Stimulated activated CD4-positive, alpha-beta T cell treated with anti-CD3 and anti-CD28 coated beads, Interleukin-2, amount 100 ng/mL, for 24 hours (primary cell): ENCODE measurements around the gene AP2B1.
A peak's percentile ranks its signal among the peaks of the same experiment; 100 is the strongest.

Source experiments
- DNase-seq, 2 donors: peaks; one replicate each; pipeline ENCODE4 v3.0.0-alpha.2; 2020

The AP2B1 gene

DNA sequence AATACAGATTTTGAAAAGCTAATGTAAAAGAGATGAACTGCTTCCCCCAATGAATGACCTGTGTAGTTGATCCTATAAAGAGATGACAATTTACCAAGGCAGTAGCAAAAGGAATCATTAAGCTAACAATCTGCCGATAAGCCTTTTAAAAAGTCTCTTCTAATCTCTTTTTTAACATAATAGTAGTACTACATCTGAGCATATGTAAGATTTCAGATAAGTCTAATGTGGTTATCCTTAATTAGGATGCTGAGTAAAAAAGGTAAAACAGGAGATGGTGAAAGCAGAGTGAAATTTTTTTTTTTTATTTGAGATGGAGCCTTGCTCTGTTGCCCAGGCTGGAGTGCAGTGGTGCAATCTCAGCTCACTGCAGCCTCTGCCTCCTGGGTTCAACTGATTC lies 118.1 kb downstream of the AP2B1 start:
- DNase-seq: no peak

GRCh38 chr17:35705705-35706104 lies 118.6 kb downstream of the AP2B1 start:
- DNase-seq: no peak

DNA sequence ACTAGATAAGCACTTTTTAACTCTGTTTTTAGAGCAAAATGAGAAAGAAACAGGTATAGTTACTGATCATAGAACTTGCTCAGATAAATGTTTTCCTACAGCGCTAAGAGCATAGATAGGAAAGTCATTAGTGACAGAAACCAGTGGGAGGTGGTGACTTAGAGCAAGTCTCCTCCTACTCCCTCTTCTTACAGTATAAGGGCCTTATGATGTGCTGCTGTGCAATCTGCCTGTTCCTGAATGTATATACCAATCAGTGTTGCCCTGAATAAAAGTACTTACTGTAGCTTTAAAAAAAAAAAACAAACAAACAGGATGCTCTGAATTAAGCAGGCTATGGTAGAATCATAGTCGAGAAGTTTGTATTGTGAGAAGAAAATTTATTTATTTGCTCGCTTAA lies 121.0 kb downstream of the AP2B1 start:
- no peak for DNase-seq

- no peak for DNase-seq
Observed at GRCh38 chr17:35708951-35709350, 121.8 kb downstream of the AP2B1 start.

DNA sequence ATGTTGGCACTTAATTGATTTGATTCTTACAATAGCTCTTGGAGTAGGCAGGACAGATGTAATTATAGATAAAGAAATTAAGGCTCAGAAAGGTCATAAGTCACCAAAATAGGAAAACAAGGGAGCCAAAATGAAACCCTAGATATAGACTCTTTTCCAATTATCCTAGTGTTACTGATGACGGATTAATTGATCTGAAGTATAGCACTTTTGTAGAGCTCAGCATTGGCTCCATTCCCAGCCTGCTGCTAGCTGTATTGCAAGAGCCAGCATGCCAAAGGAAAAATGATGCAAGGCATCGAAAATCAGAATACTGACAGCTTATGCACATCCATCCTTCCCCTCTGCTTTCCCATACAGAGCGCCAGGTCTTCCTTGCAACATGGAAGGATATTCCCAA lies 122.8 kb downstream of the AP2B1 start:
- DNase-seq: no peak

- no peak for DNase-seq
Observed at GRCh38 chr17:35710950-35711349, 123.8 kb downstream of the AP2B1 start.

GRCh38 chr17:35713069-35713728 lies 126.1 kb downstream of the AP2B1 start:
- DNase-seq: no peak

- DNase-seq: no peak
Observed at GRCh38 chr17:35714988-35715387, 127.9 kb downstream of the AP2B1 start.

DNA sequence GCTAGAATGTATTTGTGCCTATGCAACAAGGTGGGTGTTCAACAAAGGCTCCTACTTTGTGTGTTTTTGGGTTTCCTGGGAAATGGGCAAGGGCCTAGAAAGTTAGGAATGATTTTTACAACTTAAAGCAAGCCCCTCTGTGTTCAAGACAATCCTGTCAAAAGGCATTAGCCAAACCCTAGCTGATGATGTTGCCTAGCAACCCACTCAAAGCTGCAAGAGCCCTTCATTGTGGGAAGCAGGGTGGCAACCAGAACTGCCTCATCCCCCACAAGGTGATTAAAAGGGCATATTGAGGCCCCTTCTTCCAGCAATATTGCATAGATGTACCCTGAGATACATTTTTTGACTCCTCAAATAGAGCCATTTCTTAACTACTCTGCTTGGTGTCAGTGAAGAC lies 128.3 kb downstream of the AP2B1 start:
- no peak for DNase-seq

DNA sequence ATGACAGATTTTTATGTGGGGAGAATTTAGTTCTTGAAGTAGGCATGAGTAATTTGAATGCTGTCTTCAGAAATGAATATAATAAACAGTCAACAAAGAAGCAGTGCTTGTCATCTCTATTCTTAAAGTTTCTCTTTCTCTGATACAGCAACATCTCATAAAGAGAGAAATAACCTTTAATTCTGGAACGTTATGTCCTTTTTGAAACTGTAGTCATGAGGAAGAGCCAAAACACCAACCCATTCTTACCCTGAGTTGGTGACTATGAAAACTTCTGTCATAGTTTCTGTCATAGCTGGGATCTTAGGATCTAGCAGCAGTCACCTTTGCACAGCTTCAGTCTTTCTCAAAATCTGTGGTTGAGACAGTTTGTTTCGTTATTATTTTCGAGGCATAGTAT lies 129.1 kb downstream of the AP2B1 start:
- no peak for DNase-seq

- DNase-seq: no peak
Observed at GRCh38 chr17:35716897-35717465, 129.9 kb downstream of the AP2B1 start.

DNA sequence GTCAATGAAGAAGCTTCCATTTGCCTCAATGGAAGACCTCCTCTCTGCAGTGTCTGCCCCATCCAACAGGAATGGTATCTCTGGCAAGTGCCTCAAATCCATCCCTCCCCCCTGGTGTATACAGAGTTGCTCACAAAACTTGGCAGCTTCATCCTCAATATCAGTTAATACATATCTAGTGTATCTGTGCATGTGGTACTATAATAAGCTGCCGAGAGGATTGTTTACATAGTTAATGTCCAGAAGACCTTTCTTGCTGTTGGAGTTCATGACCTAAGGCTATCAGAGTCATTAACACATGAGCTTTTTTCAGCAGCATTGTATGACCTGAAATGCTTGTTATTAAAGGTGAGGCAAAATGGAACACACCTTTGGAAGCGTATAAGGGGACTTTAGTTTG lies 130.4 kb downstream of the AP2B1 start:
- no peak for DNase-seq

DNA sequence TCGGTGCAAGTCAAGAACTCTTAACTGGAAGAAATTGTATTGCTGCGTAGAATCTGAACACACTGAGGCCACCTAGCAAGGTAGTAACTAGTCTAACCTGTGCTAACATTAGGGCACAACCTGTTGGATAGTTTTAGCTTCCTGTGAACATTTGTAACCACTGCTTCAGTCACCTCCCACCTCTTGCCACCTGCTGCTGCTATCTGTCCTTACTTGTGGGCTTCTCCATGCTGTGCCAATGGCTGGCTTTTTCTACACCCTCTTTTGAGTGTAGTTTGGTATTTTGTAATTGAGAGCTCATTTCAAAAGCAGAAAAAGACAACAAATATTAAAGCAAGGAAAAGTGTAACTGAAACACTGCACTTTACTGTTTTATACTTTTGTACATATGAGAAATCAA lies 136.6 kb downstream of the AP2B1 start:
- no peak for DNase-seq

DNA sequence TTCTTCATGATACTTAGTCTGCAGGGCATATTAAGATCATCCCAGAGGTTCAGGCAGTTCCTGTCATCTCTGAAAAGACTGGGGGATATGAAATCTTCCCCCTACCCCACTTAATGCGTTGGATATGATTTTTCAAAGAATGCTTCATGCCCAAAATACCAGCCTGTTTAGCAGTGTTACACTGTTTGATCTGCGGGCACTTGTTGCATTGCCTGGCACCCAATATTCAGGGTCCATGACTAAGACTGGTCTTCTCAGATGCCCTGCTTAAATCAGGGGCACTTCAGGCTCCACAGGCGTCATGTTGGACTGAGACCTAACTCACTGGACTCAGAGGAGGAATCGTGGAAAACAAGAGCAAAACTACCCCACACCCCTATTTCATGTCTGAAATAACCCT lies 137.9 kb downstream of the AP2B1 start:
- no peak for DNase-seq

DNA sequence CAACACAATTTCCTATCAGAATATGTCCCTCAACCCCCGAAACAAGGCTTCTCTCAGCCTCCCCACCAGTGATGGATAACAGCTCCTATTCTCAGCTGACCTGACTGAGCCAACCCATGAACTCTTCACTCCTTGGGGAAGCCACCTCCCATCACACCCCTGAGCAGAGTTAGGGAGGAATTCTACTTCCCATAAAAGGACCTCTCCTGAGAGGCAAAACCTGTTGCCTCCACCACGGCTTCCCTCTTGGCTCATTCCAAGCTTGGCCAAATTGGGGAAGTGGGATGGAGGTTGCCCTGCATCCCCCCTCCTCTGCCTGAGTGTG lies 138.6 kb downstream of the AP2B1 start:
- DNase-seq: no peak

GRCh38 chr17:35726127-35726952 lies 139.2 kb downstream of the AP2B1 start:
- DNase-seq: no peak

GRCh38 chr17:35726953-35727460 lies 139.9 kb downstream of the AP2B1 start:
- DNase-seq: no peak

DNA sequence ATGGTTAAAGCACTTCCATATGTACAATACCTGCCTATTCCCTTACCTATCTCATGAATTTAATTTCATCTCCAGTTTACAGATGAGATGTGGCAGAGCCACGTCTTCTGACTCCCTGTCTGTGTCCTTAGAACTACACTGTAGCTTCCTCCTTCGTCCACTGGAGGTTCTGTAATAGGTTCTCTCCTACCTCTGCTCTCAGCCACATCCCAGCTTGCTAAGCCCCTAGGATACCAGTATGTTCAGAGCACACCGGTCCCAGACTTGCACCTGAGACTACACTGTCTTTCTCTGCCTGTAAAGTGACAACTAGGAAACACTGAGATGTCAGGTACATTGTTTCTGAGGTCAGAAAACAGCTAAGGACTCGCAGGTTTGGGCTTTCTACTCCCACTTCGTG lies 140.5 kb downstream of the AP2B1 start:
- DNase-seq: no peak

DNA sequence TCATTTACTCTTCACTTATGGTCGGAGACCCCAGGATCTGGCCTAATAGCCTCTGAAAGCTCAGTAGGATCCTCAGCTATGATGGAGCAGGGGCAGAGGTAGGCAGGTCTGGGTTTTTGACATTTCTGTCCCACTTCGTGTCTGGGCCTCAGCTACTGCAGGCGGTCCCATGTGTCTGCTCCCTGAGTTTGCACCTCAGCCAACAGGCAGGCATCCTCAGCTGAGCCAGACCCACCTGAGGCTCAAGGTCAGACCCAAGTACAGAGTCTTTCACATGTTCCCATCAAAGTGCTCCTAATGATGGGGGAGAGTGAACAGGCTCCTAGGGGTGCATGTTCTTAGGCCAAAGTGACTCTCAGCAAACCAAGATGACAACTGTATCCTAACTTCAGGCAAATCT lies 141.4 kb downstream of the AP2B1 start:
- DNase-seq: no peak

DNA sequence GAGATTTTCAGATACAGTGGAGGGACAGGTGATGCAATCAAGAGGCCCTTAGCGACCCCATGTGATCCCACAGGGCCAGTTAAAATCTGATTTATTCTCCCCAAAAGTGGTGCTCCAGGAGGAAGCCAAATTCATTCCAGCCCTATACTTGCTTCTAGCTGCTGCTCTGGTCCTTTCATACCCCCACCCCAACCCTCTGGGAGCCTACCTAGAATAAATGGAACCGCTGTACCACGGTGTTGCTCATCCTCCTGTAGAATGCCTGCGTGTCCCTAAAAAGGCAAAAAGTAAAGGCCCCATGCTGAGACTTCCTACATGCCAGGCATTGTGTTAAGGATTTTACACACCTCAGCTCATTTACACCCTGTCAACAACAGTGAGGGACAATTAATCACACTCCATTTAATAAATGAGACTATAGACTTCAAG lies 142.3 kb downstream of the AP2B1 start:
- no peak for DNase-seq

GRCh38 chr17:35730400-35731005 lies 143.4 kb downstream of the AP2B1 start:
- DNase-seq: no peak

DNA sequence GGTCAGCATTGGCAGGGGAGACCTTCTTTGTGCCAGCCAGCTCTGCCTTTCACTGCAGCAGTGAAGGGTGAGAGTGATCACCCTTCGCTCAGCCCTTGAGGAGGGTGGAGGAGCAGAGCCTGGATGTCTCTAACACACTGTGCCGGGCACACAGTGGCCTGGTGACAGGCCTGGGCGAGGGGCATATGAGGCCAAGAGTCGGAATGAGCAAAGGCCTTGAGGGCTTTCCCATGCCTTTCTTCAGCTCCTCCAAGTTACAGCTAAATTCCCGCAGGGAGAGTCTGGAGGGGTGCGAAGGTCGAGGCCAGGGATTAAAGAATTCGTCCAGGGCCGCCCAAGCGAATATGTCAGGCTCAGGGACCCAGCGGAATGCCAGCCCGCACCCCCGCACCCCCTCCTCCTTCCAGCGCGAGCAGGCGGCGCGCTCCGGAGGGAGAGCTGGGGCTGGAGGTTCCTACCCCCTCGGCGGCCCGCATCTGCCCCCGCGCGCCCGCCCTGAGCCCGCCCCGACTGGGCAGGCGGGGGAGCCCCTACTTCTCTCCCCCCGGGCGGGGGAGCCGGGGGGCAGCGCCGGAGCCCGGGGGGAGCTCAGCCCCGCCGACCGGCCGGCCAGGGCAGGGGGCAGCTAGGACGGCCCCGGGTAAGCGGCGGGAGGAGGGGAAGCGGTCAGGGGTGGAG lies 144.3 kb downstream of the AP2B1 start, which contains the start of gene RASL10B:
TSS of gene RASL10B (plus strand) at position 401 of the 678 bp plus-strand sequence. CDS start 3,546 bp downstream, outside the sequence.
- peak; percentile 65 to 67 for DNase-seq
